Heart right ventricle (tissue), 16 donors: ENCODE measurements around the gene TACR2. TPM values are rescaled to one million over a fixed set of nuclear protein-coding genes. Genes with fewer than 3 reads are reported as not detected.

Source experiments
- ATAC-seq, 8 donors: fragments of 200-7000 bp; cut with Tn5 transposase; one replicate each; pipeline ENCODE4 v1.9.1; 2020; ENCODE audit warnings: mild to moderate bottlenecking in 8 of 8, moderate library complexity in 8 of 8, moderate number of reproducible peaks in 1 of 8
- DNase-seq, 2 donors: peaks; one replicate each; pipeline ENCODE4 v3.0.0-alpha.2; 2020
- H3K27ac ChIP-seq, 10 donors: fragments of 200-600 bp; sonication (generic) in 2 of 10; one replicate each; pipeline versions ENCODE4 v1.5.0 to v1.8.0; 2020 to 2022; ENCODE audit warnings: mild to moderate bottlenecking in 3 of 10
- H3K27me3 ChIP-seq, 7 donors: fragments of 200-600 bp; one replicate each; pipeline ENCODE4 v1.8.0; 2021 to 2022; ENCODE audit warnings: mild to moderate bottlenecking in 2 of 7
- H3K36me3 ChIP-seq, 9 donors: fragments of 200-600 bp; sonication (generic) in 1 of 9; one replicate each; pipeline versions ENCODE4 v1.5.0 to v1.8.0; 2020 to 2022; ENCODE audit warnings: mild to moderate bottlenecking in 2 of 9
- H3K4me1 ChIP-seq, 9 donors: fragments of 200-600 bp; sonication (generic) in 1 of 9; one replicate each; pipeline versions ENCODE4 v1.5.0 to v1.8.0; 2020 to 2022; ENCODE audit warnings: mild to moderate bottlenecking in 4 of 9
- H3K4me3 ChIP-seq, 10 donors: fragments of 200-600 bp; sonication (generic) in 2 of 10; one replicate each; pipeline versions ENCODE4 v1.5.0 to v1.8.0; 2020 to 2022; ENCODE audit warnings: mild to moderate bottlenecking in 7 of 10, moderate library complexity in 2 of 10
- H3K9me3 ChIP-seq, 11 donors: fragments of 200-600 bp in 10 of 11; sonication (generic) in 2 of 11; one replicate each; pipeline versions ENCODE4 v1.5.0 to v1.8.0; 2013 to 2022; ENCODE audit warnings: mild to moderate bottlenecking in 2 of 11, control low read depth in 1 of 11, moderate library complexity in 1 of 11
- CTCF ChIP-seq, 9 donors: fragments of 200-600 bp; sonication (generic) in 2 of 9; IDR thresholded peaks; one replicate each; pipeline versions ENCODE4 v1.5.0 to v1.8.0; 2021 to 2022; ENCODE audit warnings: antibody characterized with exemption in 9 of 9, mild to moderate bottlenecking in 5 of 9, moderate library complexity in 1 of 9
- WGBS, 2 donors: extraction: QIAGEN DNeasy Blood & Tissue Kit; methylation state at CpG; one replicate each; pipeline ENCODE4 v1.1.7; 2013; ENCODE audit warnings: inconsistent platforms in 1 of 2; 5-methylcytosine and 5-hydroxymethylcytosine counted together
- intact Hi-C, 10 donors: fragments of 100-400 bp; cut with DNase I; formaldehyde crosslinking; loops; one replicate each; pipeline versions ENCODE4 v1.11.1 to v1.14.2; 2022
- polyA plus RNA-seq, 2 donors: library from polyadenylated mRNA; stranded (reverse); fragments of 200-250 nt; gene quantifications; one replicate each; pipeline ENCODE4 v1.2.3, GENCODE V29; 2013
- total RNA-seq, 10 donors: library from RNA; stranded (reverse); fragmentation: NEBNext Ultra II Directional in 3 of 10; extraction: Animal tissue kit (Norgen Biotek cat#: 25700) in 3 of 10; gene quantifications; one replicate each; pipeline versions ENCODE4 v1.2.1 to v1.2.4, GENCODE V29; 2021 to 2023
- donor health status: Arrhythmogenic right ventricular cardiomyopathy.
- donor health status: ischemic (EF 13 %, LVEDD 7.1; RV severe dilation, severe dysfunction).
- donor health status: healthy with polysubstance abuse.
- donor health status: DM: no; HTN: yes; CAD: no.
- donor health status: DM: no; HTN: no; CAD: no.
- donor health status: ischemic (EF 25% LVEDD 6.9; RV normal size, moderate dysfunction).
- donor health status: ischemic (EF 25% LVEDD 5.7; RV mildly dilated, moderate dysfunction).
- donor health status: healthy.
- donor health status: DM: yes; HTN: yes; CAD: no.
- donor health status: Ischemic cardiomyopathy.
- donor health status: ischemic (EF 35%, LVEDD 5.7; RV mildly dilated, moderate dysfunction).
- donor health status: nonischemic (EF 11% LVEDD 7.7; RV severe dilation, severe dysfunction).
- donor health status: DM: yes; HTN: yes; CAD: no.
- donor health status: PGD.
- donor health status: ischemic (EF 29% LVEDD 5.4; RV normal size, mild dysfunction).
- donor health status: nonischemic (EF 23%, LVEDD 6.1; RV moderate dilation, normal function).

TACR2 gene
- total and polyA plus RNA-seq, 12 donors = 0.13 to 0.93 (median 0.20) TPM; not detected in 3

GRCh38 chr10:69377933-69378332 lies 38.8 kb downstream of the TACR2 start:
- Histone ChIP-seq H3K27ac (peak overlapping the region in 9 of 10 donors; percentile 48 to 84 (median 63)), H3K4me1 (peaks cover 23 to 53% (median 42%) of the 10 kb centered on the region in 9 donors), H3K4me3 (peak overlapping the region in 1 of 10 donors; percentile 6), H3K9me3 (no peaks in the 10 kb centered on the region), H3K36me3 (peaks cover 0 to 100% (median 27%) of the 10 kb centered on the region in 9 donors), H3K27me3 (no peaks in the 10 kb centered on the region)
- no peak for TF ChIP-seq CTCF (IDR thresholded peaks at IDR 0.05)
- DNase-seq = peak in 1 of 2 donors; percentile 67
- ATAC-seq = peak in 7 of 8 donors; percentile 46 to 82 (median 73)
- intact Hi-C loops = loop anchor here in 7 of 10 donors (5.0 to 10.0 kb wide), 6 partner anchors 41 to 63 kb away; no protein-coding TSS in a partner anchor
- 25 to 29% methylated on average over 3 of the region's 3 CpGs for WGBS, 2 donors

- H3K27me3 ChIP-seq = no peaks in the 10 kb centered on the region
- H3K27ac ChIP-seq = peak overlapping the region in 9 of 10 donors; percentile 48 to 84 (median 63)
- no peaks in the 10 kb centered on the region for H3K9me3 ChIP-seq
- DNase-seq = no peak
- peak in 5 of 8 donors; percentile 18 to 43 (median 37) for ATAC-seq
- intact Hi-C loops = loop anchor here in 7 of 10 donors (5.0 to 10.0 kb wide), 6 partner anchors 40 to 62 kb away; no protein-coding TSS in a partner anchor
- 56 to 57% methylated on average over 6 of the region's 6 CpGs for WGBS, 2 donors
- H3K4me1 ChIP-seq = peaks cover 23 to 47% (median 40%) of the 10 kb centered on the region in 9 donors
- TF ChIP-seq CTCF (IDR thresholded peaks at IDR 0.05) = no peak
- H3K36me3 ChIP-seq = peaks cover 0 to 100% (median 22%) of the 10 kb centered on the region in 9 donors
- no peak overlapping the region for H3K4me3 ChIP-seq
Observed at GRCh38 chr10:69377191-69377590, 39.5 kb downstream of the TACR2 start.

GRCh38 chr10:69376662-69377061 lies 40.1 kb downstream of the TACR2 start:
- no peak for ATAC-seq
- no peak for TF ChIP-seq CTCF (IDR thresholded peaks at IDR 0.05)
- Histone ChIP-seq H3K27ac (peak overlapping the region in 8 of 10 donors; percentile 17 to 84 (median 62)), H3K36me3 (peaks cover 0 to 100% (median 21%) of the 10 kb centered on the region in 9 donors), H3K9me3 (no peaks in the 10 kb centered on the region), H3K27me3 (no peaks in the 10 kb centered on the region), H3K4me1 (peaks cover 23 to 47% (median 38%) of the 10 kb centered on the region in 9 donors), H3K4me3 (no peak overlapping the region)
- intact Hi-C loops = loop anchor here in 7 of 10 donors (5.0 to 10.0 kb wide), 6 partner anchors 39 to 62 kb away; no protein-coding TSS in a partner anchor
- 80 to 87% methylated on average over 11 of the region's 11 CpGs for WGBS, 2 donors
- DNase-seq = no peak

- H3K4me1 ChIP-seq = peaks cover 23 to 50% (median 38%) of the 10 kb centered on the region in 9 donors
- ATAC-seq (peak; percentile 64 to 83 (median 74)), DNase-seq (peak; percentile 45 to 51)
- no peak for TF ChIP-seq CTCF (IDR thresholded peaks at IDR 0.05)
- no peaks in the 10 kb centered on the region for H3K27me3 ChIP-seq
- intact Hi-C loops = loop anchor here in 7 of 10 donors (5.0 to 10.0 kb wide), 6 partner anchors 38 to 61 kb away; no protein-coding TSS in a partner anchor
- H3K36me3 ChIP-seq = peaks cover 0 to 100% (median 21%) of the 10 kb centered on the region in 9 donors
- peak overlapping the region in 9 of 10 donors; percentile 14 to 84 (median 59) for H3K27ac ChIP-seq
- no peak overlapping the region for H3K4me3 ChIP-seq
- 13 to 22% methylated on average over 19 of the region's 19 CpGs for WGBS, 2 donors
- H3K9me3 ChIP-seq = no peaks in the 10 kb centered on the region
Observed at GRCh38 chr10:69375307-69376151, 41.2 kb downstream of the TACR2 start.
